HG02870 (cell line): Measurements from ENCODE around the gene CSGALNACT2.
A peak's percentile ranks its signal among the peaks of the same experiment; 100 is the strongest.
"Not testable (repeated sequence)": the region's sequence is repeated elsewhere in the genome, so short reads cannot be mapped to it uniquely, and the experiment has no call there.

Experiments used
- ATAC-seq: cut with Tn5 transposase; IDR thresholded peaks from one replicate; pipeline ENCODE4 v1.9.1; 2021; ENCODE audit warnings: mild to moderate bottlenecking, moderate library complexity; ENCODE audit not compliant: unreplicated experiment

CSGALNACT2 gene, protein sequence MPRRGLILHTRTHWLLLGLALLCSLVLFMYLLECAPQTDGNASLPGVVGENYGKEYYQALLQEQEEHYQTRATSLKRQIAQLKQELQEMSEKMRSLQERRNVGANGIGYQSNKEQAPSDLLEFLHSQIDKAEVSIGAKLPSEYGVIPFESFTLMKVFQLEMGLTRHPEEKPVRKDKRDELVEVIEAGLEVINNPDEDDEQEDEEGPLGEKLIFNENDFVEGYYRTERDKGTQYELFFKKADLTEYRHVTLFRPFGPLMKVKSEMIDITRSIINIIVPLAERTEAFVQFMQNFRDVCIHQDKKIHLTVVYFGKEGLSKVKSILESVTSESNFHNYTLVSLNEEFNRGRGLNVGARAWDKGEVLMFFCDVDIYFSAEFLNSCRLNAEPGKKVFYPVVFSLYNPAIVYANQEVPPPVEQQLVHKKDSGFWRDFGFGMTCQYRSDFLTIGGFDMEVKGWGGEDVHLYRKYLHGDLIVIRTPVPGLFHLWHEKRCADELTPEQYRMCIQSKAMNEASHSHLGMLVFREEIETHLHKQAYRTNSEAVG

DNA sequence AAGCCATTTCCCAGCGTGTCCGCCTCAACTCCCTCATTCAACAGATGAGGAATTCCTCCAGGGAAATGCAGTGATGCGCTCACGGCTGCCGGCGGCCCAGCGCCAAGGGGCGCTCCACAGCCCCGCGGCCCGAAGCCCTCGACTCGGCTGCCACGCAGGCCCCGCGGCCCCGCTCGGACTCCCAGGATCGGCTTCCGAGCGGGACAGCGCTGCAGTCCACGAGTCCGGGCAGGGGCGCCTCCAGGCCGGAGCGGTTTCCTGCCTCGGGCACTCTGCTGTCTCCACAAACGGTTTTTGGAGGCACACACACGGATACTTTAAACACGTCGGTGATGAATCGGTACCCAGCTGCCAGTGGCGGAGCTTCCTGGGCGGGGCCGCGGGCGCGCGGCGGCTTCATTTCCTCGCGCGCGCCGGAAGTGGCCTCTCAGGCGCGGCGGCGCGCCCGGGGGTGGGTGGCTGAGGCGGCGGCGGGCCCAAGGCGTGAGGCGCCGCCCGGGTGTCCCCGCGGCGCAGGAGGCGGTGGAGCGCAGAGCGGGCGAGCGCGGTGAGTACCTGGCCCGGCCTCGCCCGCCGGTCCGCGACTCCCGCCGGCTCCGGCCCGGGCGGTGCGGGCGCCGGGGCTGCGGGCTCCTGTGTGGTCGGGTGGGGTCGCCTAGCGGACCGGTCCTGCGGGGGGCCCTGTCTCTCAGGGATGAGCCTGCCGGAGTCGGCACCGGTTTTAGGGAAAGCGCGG, at the start of gene CSGALNACT2:
Gene CSGALNACT2 (plus strand): TSS at position 425 of the 736 bp plus-strand sequence. CDS start 16,705 bp downstream, outside the sequence.
- peak; percentile 49 for ATAC-seq

DNA sequence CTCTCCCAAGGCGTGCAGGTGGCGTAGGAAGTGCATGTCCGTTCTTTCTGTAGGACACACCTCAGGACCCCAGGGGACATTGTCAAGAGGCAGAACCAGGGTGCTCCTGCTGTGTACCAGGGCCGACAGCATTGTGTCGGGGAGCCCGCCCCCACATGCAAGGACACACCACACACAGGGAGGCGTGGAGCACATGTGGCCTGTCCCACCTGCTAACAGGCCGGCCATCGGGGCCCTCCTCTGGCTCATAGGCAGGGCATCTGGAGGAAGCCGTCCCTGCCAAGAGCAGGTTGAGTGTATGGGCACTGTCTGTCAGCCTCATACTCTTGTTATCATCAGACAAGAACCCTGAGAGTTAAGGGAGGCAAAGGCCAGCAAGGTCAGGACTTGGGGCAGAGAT, 48.7 kb upstream of the CSGALNACT2 start:
- no peak for ATAC-seq

DNA sequence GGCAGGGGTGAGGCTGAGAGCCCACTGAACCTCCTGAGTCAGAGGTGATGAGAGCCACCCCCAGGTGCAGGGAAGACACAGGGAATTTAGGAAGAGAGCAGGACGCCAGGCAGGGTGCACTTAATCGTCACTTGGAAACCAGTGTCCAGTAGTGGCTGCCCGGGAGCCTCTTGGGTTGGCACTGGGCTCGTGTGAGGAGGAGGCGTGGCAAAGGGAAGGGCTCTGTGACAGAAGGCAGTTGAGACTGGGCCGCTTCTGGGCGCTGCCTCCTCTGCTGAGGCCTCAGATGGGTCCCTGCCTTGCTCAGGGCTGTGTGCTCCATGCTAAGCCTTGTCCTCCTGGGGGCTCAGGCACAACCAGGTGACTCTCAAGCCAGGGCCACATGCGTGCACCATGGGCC, 48.1 kb upstream of the CSGALNACT2 start:
- ATAC-seq: no peak

DNA sequence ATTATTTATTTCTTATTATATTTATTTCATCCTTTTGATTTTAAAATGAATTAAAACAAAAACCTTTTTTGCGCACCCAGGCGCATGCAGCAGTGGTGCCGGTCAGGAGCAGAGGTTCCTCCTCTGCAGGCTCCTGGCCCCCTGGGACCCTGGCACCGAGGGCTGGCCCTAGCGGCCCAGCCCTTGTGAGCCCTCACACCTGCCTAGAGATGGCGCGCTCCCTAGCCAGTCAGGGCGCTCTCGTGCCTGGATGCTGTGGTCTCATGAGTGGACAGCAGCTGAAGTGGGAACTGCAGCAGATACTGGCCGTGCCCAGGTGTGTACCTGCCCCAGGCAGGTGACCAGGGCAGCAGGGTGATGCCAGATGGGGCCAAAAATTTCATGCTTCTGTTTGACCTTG, 47.6 kb upstream of the CSGALNACT2 start:
- ATAC-seq: no peak

DNA sequence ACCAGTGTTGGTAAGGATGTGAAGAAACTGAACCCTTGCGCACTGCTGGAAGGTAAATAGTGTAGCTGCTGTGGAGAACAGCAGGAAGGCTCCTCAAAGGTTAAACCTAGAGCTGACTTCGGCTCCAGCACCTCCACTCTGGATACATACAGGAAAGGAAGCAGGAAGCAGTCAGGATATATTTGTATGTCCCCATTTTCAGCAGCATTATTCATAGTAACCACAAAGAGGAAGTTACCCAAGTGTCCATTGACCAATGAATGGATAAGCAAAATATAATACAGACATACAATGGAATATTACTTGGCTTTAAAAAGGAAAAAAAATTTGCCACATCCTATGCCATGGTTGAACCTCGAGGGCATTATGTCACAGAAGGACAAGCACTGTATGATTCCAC, 46.4 kb upstream of the CSGALNACT2 start:
- no peak for ATAC-seq

DNA sequence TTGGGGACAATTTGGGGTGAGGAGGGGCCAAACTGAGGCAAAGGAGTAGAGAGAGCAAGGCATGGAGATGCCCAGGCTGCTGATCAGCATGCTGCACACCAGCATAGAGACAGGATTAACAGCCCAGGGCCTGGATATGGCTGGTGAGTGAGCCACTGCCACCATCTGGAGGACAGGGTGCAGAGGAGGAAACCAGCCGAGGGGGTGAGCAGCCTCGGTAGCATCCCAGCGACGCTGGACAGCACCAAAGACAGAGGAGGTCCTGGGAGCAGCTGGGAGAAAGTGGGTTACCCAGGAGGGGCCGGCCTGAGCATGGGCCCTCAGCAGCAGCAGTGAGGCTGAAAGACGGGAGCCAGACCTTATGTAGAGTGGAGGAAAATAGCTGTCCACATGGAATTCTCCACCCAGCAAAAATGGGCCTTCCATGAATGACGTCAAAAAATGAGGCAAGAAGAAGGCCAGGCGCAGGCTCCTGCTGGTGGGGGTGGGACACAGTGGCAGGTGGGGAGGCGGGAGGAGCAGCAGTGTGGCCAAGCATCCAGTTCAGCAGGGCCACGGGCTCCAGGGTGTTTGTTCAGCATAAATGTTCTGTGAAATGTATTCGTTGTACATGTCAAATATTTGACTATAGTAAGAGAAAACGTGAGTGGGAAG, 44.7 kb upstream of the CSGALNACT2 start:
- no peak for ATAC-seq

DNA sequence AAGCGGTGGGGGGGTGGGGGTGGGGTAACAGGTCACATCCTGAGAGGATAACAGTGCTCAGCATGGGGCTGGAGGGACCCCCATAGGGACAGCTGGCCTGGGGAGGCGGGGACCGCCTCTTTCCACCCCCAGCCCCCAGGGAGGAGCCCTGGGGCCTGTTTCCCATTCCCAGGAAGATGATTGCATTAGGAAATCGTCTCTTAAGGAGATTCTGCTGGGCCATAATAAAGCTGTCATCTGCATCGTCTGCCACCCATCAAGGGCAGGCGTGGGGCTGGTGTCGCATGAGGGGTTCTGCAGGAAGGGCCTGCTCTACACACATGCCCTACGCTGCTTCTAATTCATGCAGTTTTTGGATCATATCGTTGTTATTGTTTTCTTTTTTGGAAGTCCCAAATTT, 44.2 kb upstream of the CSGALNACT2 start:
- no peak for ATAC-seq

DNA sequence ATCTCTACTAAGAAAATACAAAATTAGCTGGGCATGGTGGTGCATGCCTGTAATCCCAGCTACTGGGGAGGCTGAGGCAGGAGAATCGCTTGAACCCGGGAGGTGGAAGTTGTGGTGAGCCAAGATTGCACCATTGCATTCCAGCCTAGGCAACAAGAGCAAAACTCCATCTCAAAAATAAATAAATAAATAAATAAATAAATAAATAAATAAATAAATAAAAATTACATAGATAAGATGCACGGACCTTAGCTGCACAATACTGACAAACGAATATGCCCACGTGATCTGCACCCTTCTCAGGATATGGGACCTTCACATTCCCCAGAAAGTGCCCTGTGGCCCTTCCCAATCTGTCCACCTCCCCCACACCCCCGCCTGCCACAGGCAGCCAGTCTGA, 38.9 kb upstream of the CSGALNACT2 start:
- not testable (repeated sequence) for ATAC-seq

DNA sequence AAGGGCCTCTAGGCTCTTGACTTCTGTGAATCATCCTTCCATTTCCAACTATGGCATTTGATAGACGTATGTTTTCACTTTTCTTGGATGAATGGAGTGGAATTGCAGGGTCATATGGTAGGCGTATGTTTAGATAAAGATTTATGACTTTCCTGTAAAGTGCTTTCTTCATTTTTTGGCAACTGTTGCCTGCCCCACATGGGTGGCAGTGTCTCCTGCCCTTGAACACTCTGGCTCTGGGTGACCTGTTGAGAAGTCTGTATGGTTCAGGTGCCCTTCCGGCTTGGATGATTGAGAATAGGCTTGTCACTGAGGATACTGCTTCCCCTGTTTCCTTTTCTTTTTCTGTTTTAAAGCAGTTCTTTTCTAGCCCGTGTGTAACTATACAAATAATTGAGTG, 38.3 kb upstream of the CSGALNACT2 start:
- no peak for ATAC-seq

DNA sequence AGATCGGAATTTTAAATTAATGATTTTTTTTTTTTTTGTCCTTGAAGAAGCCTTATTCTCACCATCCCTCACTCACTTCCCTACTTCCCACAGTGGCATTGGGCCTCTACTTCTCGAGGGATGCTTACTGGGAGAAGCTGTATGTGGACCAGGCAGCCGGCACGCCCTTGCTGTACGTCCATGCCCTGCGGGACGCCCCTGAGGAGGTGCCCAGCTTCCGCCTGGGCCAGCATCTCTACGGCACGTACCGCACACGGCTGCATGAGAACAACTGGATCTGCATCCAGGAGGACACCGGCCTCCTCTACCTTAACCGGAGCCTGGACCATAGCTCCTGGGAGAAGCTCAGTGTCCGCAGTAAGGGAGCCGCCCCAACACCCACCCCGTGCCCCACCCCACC, 37.9 kb upstream of the CSGALNACT2 start:
- no peak for ATAC-seq

DNA sequence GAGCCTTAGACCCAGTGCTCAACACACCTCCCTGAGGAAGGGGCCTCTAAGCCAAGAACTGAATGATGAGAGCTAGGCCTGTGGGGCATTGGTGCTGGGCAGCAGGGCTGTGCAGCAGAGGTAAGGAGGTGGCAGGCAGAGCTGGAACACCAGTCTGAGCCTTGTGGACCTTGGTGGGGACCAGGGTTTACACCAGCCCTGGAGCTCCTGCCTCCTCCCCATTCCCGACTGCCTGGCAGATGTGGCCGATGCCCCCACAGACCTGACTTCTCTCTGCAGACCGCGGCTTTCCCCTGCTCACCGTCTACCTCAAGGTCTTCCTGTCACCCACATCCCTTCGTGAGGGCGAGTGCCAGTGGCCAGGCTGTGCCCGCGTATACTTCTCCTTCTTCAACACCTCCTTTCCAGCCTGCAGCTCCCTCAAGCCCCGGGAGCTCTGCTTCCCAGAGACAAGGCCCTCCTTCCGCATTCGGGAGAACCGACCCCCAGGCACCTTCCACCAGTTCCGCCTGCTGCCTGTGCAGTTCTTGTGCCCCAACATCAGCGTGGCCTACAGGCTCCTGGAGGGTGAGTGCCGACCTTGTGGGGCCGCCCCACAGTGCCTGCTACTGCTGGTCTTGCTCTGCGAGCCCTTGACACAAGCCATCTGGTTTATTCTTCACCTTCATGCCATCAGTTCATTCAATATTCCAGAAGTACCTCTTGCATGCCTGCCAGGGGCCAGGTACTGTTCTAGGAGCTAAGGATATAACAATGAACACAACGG, 36.0 kb upstream of the CSGALNACT2 start:
- no peak for ATAC-seq

DNA sequence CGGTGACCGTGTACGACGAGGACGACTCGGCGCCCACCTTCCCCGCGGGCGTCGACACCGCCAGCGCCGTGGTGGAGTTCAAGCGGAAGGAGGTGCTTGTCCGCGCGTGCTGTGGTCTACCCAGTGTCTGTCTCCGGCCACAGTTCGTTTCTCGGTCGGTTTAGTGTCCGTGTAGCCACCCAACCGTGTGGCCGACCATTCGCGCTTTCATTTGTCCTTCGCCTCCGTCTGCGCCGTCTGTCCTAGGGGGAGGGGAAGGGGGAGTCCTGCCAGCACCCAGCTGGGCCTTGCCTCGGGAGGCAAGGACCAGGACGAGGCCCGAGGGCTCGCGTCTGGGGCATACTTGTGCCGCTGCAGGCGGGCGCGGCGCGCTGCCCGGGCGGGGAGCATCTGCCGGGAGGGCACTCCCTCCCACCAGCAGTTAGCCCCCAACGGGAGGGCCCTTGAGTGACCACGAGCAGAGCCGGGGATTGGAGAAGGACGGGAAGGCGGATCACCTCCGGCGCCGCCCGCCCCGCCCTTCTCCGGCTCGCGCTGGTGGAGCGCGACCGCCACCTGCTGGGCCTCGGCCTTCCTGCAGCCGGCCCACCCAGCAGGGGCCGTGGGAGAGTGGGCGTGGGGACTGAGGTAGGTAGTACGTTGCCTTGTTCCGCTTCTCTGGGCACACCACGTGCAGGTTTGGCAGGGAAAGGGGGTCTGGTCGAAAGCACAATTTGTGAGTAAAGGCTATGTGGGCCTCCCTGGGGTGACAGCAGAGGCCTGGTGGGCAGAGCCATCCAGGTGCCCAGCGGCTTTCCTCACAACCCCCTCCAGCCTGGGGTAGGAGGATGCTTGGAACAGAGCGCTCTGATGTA, 32.9 kb upstream of the CSGALNACT2 start:
- ATAC-seq: peak; percentile 83

DNA sequence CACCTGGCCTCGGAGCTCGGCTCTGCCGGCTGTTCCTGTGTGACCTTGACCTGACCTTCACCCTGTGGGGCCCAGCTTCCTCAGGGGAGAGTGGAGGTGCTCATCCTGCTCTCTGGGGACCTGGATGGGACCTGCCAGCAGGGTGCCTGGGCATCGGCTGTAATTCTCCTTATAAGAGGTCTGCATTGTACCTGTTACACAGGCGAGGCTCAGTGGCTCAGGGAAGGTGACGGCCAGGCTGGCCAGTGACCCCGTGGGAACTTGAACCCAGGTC, 32.4 kb upstream of the CSGALNACT2 start:
- no peak for ATAC-seq

DNA sequence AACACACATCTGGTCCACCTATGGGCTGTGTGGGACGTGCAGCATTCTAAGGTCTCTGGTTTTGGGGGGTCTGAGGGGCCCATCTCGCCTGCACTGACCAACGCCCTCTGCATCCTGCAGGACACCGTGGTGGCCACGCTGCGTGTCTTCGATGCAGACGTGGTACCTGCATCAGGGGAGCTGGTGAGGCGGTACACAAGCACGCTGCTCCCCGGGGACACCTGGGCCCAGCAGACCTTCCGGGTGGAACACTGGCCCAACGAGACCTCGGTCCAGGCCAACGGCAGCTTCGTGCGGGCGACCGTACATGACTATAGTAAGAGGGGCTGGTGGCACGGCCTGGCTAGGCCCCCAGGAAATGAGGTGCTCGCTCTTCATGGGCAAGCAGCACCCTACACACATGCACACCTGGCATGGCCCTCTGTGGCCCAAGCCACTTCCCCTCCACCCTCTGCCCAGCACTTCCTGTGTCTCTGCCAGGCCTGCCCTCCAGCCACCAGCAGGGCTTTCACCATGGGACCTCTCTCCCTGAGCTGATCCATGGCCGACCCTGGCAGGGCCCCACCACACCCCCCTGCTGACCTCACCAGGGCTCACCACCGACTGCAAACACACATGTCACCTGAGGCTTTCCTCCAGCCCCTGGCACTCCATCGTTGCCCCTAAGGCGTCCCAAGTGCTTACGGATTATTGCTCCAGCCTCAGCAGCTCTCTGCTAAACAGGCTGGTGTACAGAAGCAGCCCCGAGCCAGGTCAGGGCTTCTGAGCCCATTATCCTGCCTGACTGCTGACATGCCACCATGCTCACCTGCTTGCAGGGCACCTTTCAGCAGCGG, 31.8 kb upstream of the CSGALNACT2 start:
- ATAC-seq: no peak

DNA sequence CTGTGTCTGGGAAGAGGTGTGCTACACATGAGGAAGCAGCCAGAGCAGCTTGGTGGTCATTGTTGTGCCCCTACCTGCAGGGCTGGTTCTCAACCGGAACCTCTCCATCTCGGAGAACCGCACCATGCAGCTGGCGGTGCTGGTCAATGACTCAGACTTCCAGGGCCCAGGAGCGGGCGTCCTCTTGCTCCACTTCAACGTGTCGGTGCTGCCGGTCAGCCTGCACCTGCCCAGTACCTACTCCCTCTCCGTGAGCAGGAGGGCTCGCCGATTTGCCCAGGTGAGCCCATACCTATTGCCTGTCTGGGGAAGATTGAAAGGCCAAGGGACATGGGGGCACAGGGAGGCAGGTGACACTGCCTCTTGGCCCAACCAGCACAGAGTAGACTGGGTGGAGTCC, 29.3 kb upstream of the CSGALNACT2 start:
- no peak for ATAC-seq

DNA sequence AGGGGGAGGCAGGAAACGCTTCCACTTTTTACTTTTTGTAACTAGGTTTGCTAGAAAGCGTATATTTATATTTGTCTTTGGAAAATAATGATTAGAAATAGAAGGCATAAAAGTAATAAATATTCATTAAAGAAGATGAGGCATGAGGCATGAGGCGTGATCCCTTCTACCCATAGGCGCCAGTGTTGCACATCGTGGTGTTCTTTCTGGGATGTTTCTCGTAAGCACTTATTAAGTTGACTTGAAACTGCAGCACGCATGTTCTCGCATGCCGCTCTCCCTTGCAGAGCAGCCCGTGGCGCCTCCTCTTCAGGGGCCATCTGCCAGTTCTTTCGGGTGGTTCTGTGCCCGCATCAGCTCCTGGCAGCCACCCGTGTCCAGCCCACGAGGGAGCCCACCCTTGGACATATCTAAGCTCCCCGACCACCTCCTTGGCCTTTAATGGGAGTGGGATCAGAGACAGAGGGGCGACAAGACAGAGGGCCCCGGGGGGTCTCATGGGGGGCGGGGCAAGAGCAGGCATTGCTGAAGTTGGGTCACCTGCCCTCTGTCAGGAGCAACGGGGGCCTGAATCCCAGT, 28.5 kb upstream of the CSGALNACT2 start:
- no peak for ATAC-seq

DNA sequence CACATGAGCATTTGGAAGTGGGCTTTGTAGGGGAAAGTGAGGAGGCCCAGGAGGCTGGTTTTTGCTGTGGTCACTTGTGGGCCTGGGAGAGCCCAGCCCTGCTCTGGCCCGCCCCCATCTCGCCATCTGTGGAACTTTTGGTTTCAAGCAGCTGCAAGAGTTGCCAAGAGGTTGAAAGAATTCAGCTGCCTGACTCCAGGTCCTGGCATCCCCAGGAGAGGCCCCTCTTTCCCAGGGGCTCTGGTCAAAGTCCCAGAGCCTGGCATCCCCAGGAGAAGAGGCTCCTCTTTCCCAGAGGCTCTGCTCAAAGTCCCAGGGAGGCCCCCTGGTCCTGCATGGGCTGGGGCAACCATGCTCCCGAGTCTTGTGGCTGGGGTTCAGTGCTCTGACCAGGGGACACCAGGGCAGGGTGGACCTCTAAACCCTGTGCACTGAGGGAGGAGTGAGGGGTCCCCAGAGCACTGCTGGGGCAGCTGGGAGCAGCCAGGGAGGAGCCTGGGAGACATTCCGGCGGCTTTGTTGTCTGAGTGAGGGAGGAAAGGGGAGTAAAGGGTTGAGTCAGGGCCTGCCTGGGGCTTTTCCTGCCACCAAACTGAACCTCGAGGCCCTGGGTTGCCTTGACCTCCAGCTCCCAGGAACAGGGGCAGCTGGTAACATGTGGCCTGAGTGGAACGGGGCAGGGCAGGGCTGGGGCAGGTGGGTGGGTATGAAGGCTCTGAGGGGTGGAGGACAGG, 27.7 kb upstream of the CSGALNACT2 start:
- peak; percentile 41 for ATAC-seq

DNA sequence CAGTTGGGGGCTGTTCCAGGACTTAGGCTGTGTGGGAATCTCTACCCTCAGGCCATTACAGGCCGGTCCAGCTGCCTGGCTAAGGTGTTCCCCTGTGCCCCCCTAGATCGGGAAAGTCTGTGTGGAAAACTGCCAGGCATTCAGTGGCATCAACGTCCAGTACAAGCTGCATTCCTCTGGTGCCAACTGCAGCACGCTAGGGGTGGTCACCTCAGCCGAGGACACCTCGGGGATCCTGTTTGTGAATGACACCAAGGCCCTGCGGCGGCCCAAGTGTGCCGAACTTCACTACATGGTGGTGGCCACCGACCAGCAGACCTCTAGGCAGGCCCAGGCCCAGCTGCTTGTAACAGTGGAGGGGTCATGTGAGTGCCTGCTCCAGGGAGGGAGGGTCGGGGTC, 27.1 kb upstream of the CSGALNACT2 start:
- no peak for ATAC-seq
